Activated CD8-positive, alpha-beta memory T cell treated with anti-CD3 and anti-CD28 coated beads, Interleukin-2, amount 10 ng/mL, durations not matched to agents 7 days and 5 days (primary cell): ENCODE results near the gene LAMB4. TPM values are rescaled to one million over a fixed set of nuclear protein-coding genes. Genes with fewer than 3 reads are reported as not detected.
A peak's percentile ranks its signal among the peaks of the same experiment; 100 is the strongest.

Experiments used
- ATAC-seq: fragments of 150-1000 bp; cut with Tn5 transposase; one replicate; pipeline ENCODE4 v1.10.0; 2021; ENCODE audit warnings: moderate library complexity
- CTCF ChIA-PET: fragments of 350-600 bp; sonication (Branson Sonifier 250); formaldehyde crosslinking; loops from one replicate; lab custom pipeline; 2021; ENCODE audit warnings: antibody characterized with exemption; lab: Charles Lee
- DNase-seq: peaks from one replicate; pipeline ENCODE4 v3.0.0-alpha.2; 2020
- H3K27ac Mint-ChIP-seq: one replicate; pipeline ENCODE4 v1.8.0; 2021; ENCODE audit warnings: mild to moderate bottlenecking, mixed read lengths
- H3K27me3 Mint-ChIP-seq: one replicate; pipeline ENCODE4 v1.8.0; 2021; ENCODE audit warnings: mixed read lengths
- H3K36me3 Mint-ChIP-seq: one replicate; pipeline ENCODE4 v1.8.0; 2021; ENCODE audit warnings: mild to moderate bottlenecking, mixed read lengths
- H3K4me1 Mint-ChIP-seq: one replicate; pipeline ENCODE4 v1.8.0; 2021; ENCODE audit warnings: mixed read lengths
- H3K4me3 Mint-ChIP-seq: one replicate; pipeline ENCODE4 v1.8.0; 2021; ENCODE audit warnings: mild to moderate bottlenecking, moderate library complexity, mixed read lengths
- H3K9me3 Mint-ChIP-seq: one replicate; pipeline ENCODE4 v1.8.0; 2022; ENCODE audit warnings: low read depth, mixed read lengths
- total RNA-seq, 2 experiments: library from RNA; stranded (reverse); gene quantifications; one replicate each; pipeline ENCODE4 v1.2.3, GENCODE V29; 2021

LAMB4 gene
- total RNA-seq, 2 experiments from 2014 or later = not detected

DNA sequence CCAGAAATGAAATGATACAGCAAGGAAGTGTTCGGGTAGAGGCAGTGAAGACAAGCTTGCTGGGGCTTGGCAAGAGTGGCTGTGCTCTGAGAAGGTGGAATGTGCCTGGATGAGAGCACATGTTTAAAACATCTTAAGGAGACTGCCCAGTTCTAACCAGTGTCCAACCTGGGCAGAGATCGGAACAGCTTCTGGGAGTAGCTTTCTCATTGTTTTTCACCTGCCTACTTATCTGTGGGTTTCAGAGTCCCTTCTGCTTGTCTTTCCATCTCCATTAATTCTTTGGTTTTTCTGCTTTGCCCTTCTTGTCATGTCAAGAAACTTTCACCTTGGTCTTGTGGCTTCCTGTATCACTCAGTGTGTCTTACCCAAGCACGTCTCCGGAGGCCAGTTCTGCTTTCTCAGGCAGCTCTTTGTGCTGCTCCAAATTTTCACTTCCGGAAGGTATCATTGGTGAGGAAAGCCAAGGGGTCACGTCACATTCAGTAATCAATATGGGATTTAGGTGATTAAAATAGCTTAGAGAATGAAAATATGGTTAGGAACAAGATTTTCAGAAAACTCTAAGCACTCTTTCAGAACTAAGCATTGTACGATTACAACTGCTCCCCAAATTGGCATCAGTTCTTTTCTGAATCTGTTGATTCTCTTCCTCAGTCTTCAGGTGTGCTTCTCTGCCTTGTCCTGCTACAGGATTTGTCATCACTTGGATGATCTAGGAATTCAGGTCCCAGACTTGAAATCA lies 5.5 kb upstream of the LAMB4 start:
- Mint-ChIP-seq H3K27ac (peak overlapping the region; percentile 3), H3K9me3 (no peaks in the 10 kb centered on the region), H3K27me3 (peaks cover 73% of the 10 kb centered on the region), H3K36me3 (no peaks in the 10 kb centered on the region), H3K4me3 (no peak overlapping the region), H3K4me1 (peaks cover 18% of the 10 kb centered on the region)
- CTCF ChIA-PET = interaction anchor here (1.9 to 2.3 kb wide), 2 partner anchors 10 to 21 kb away, joined by 6 to 10 read pairs; no protein-coding TSS in a partner anchor
- peak; percentile 68 for DNase-seq
- peak; percentile 94 for ATAC-seq

GRCh38 chr7:108134486-108134885 lies 4.3 kb upstream of the LAMB4 start:
- Mint-ChIP-seq H3K27ac (no peak overlapping the region), H3K4me1 (peaks cover 18% of the 10 kb centered on the region)

GRCh38 chr7:108132551-108133265 lies 2.5 kb upstream of the LAMB4 start:
- H3K27me3 Mint-ChIP-seq = peaks cover 55% of the 10 kb centered on the region
- peaks cover 18% of the 10 kb centered on the region for H3K4me1 Mint-ChIP-seq
- no peak for DNase-seq
- H3K9me3 Mint-ChIP-seq = no peaks in the 10 kb centered on the region
- ATAC-seq = no peak
- H3K36me3 Mint-ChIP-seq = no peaks in the 10 kb centered on the region
- H3K4me3 Mint-ChIP-seq = no peak overlapping the region
- no peak overlapping the region for H3K27ac Mint-ChIP-seq
- CTCF ChIA-PET = interaction anchor here (0.7 to 2.1 kb wide), 2 partner anchors 14 kb away, joined by 3 to 6 read pairs; no protein-coding TSS in a partner anchor

More at GRCh38 chr7:108134486-108134885, 4.3 kb upstream of the LAMB4 start:
- no peak for ATAC-seq
- H3K27me3 Mint-ChIP-seq = peaks cover 70% of the 10 kb centered on the region
- H3K36me3 Mint-ChIP-seq = no peaks in the 10 kb centered on the region
- no peak for DNase-seq
- H3K9me3 Mint-ChIP-seq = no peaks in the 10 kb centered on the region
- no peak overlapping the region for H3K4me3 Mint-ChIP-seq
- CTCF ChIA-PET = interaction anchor here (2.1 to 2.3 kb wide), 2 partner anchors 12 to 20 kb away, joined by 6 read pairs; no protein-coding TSS in a partner anchor

DNA sequence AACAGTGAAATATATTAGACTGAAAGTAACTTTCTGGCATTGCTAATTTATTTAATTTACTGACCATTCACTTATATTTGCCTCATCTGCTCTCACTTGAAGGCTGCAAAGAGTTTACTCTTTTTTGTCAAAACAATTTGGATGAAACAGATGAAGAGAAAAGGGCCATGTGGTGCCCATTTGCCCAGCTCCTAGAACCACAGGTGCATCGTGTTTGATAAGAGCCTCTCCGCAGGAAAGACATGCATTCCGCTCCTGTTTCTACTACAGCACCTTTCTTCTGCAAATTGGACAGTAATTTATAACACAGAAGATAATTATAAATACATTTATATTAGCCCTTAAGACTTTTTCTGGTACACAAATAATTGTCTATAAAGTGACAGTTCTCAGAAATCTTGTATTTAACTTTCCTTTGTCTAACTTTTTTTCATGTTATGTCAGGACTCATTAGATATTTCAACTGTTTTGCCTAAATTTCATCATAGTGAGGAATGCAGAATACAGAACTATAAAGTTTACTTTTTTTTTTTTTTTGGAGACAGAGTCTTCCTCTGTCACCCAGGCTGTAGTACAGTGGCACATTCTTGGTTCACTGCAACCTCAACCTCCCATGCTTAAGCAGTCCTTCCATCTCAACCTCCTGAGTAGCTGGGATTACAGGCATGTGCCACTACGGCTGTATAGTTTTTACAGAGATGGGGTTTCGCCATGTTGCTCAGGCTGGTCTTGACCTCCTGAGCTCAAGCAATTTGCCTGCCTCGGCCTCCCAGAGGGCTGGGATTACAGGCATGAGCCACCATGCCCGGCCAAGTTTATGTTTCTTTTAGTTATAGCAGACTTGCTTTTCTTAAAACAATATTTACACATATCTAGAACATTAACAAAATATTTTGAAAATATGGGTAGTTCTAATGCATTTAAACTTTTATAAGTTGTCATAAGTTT lies 869 bp downstream of the LAMB4 start:
- DNase-seq (no peak), ATAC-seq (no peak)
- Mint-ChIP-seq H3K27me3 (peaks cover 37% of the 10 kb centered on the region), H3K27ac (no peak overlapping the region), H3K4me1 (no peaks in the 10 kb centered on the region), H3K9me3 (no peaks in the 10 kb centered on the region), H3K4me3 (no peak overlapping the region), H3K36me3 (no peaks in the 10 kb centered on the region)
- CTCF ChIA-PET = no interaction called here

DNA sequence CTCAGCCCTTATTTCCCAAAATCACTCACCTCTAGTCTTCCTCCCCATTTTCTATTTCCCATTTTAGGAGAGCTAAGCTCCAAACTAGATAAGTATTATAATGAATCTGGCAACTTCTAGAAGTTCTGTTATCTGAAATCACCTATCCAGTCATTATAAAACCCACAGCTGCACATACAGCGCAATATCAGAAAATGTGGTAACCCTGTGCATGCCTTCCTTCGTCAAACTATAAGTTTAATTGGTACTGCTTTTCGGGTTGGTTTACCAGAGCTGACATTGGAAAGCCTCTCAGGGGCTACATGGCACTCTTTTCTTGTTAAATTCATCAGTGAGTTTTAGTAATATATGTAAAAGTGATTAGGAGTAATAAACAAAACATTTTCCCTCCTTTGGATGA lies 1.6 kb downstream of the LAMB4 start:
- no peaks in the 10 kb centered on the region for H3K4me1 Mint-ChIP-seq
- no peak overlapping the region for H3K4me3 Mint-ChIP-seq
- no peak for DNase-seq
- no peak for ATAC-seq
- CTCF ChIA-PET = no interaction called here
- H3K27ac Mint-ChIP-seq = no peak overlapping the region
- peaks cover 29% of the 10 kb centered on the region for H3K27me3 Mint-ChIP-seq
- no peaks in the 10 kb centered on the region for H3K9me3 Mint-ChIP-seq
- H3K36me3 Mint-ChIP-seq = no peaks in the 10 kb centered on the region

GRCh38 chr7:108127461-108127860 lies 2.7 kb downstream of the LAMB4 start:
- H3K4me1 Mint-ChIP-seq = no peaks in the 10 kb centered on the region
- no peak overlapping the region for H3K4me3 Mint-ChIP-seq
- CTCF ChIA-PET = no interaction called here
- H3K36me3 Mint-ChIP-seq = no peaks in the 10 kb centered on the region
- no peak for DNase-seq
- no peak for ATAC-seq
- no peak overlapping the region for H3K27ac Mint-ChIP-seq
- no peaks in the 10 kb centered on the region for H3K9me3 Mint-ChIP-seq
- peaks cover 25% of the 10 kb centered on the region for H3K27me3 Mint-ChIP-seq

- no peak overlapping the region for H3K27ac Mint-ChIP-seq
- DNase-seq (no peak), ATAC-seq (no peak)
- H3K27me3 Mint-ChIP-seq = peaks cover 14% of the 10 kb centered on the region
- CTCF ChIA-PET = interaction anchor here (2.4 kb wide), 1 partner anchor 21 kb away, joined by 5 read pairs; no protein-coding TSS in a partner anchor
- no peaks in the 10 kb centered on the region for H3K36me3 Mint-ChIP-seq
- no peaks in the 10 kb centered on the region for H3K9me3 Mint-ChIP-seq
- no peaks in the 10 kb centered on the region for H3K4me1 Mint-ChIP-seq
- H3K4me3 Mint-ChIP-seq = no peak overlapping the region
These were observed 5.3 kb downstream of the LAMB4 start for GRCh38 chr7:108124820-108125219.

GRCh38 chr7:108122181-108122580 lies 8.0 kb downstream of the LAMB4 start:
- CTCF ChIA-PET = interaction anchor here (1.0 kb wide), 1 partner anchor 23 kb away, joined by 4 read pairs; no protein-coding TSS in a partner anchor
- no peak overlapping the region for H3K27ac Mint-ChIP-seq
- H3K9me3 Mint-ChIP-seq = no peaks in the 10 kb centered on the region
- H3K4me1 Mint-ChIP-seq = no peaks in the 10 kb centered on the region
- H3K4me3 Mint-ChIP-seq = no peak overlapping the region
- H3K27me3 Mint-ChIP-seq = peaks cover 17% of the 10 kb centered on the region
- DNase-seq (no peak), ATAC-seq (no peak)
- H3K36me3 Mint-ChIP-seq = no peaks in the 10 kb centered on the region

GRCh38 chr7:108120933-108121332 lies 9.2 kb downstream of the LAMB4 start:
- Mint-ChIP-seq H3K36me3 (no peaks in the 10 kb centered on the region), H3K9me3 (no peaks in the 10 kb centered on the region), H3K27me3 (peaks cover 17% of the 10 kb centered on the region), H3K27ac (no peak overlapping the region), H3K4me3 (no peak overlapping the region), H3K4me1 (no peaks in the 10 kb centered on the region)
- no peak for ATAC-seq
- CTCF ChIA-PET = no interaction called here
- no peak for DNase-seq

DNA sequence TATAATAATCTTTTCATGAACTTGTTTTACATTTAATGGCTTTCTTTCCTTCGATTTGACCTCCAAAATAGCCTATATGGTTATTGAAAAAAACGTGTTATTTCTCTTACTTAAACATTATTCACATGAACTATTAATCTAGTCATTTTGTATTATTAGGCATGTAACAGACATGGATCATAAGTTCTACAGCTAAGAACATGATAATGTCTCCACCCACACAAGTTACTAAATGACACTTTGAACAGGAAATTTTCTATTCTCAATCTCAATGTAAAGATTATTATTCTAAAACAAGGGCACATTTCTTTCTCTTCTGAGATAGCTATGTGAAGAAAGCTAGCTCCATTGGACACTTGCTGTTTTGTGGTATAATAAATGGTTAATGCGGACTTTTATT lies 10.0 kb downstream of the LAMB4 start:
- DNase-seq (no peak), ATAC-seq (no peak)
- H3K4me1 Mint-ChIP-seq = no peaks in the 10 kb centered on the region
- H3K9me3 Mint-ChIP-seq = no peaks in the 10 kb centered on the region
- CTCF ChIA-PET = no interaction called here
- no peak overlapping the region for H3K27ac Mint-ChIP-seq
- no peaks in the 10 kb centered on the region for H3K36me3 Mint-ChIP-seq
- H3K27me3 Mint-ChIP-seq = peaks cover 17% of the 10 kb centered on the region
- H3K4me3 Mint-ChIP-seq = no peak overlapping the region

DNA sequence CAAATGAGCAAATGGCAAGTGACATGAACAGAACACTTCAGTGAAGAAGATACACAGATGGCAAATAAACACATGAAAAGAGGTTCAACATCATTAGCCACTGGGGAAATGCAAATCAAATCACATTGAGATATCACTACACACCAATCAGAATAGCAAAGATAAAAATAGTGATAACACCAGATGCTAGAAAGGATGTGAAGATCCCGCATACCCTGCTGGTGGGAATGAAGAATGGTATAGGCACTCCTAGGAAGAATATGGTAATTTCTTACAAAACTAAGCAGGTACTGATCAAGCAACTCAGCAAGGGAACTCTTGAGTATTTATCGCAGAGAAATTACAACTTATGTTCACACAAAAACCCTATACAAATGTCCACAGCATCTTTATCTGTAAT lies 11.2 kb downstream of the LAMB4 start:
- H3K36me3 Mint-ChIP-seq = no peaks in the 10 kb centered on the region
- no peak for ATAC-seq
- DNase-seq = no peak
- H3K27me3 Mint-ChIP-seq = peaks cover 17% of the 10 kb centered on the region
- H3K4me3 Mint-ChIP-seq = no peak overlapping the region
- H3K4me1 Mint-ChIP-seq = no peaks in the 10 kb centered on the region
- no peak overlapping the region for H3K27ac Mint-ChIP-seq
- no peaks in the 10 kb centered on the region for H3K9me3 Mint-ChIP-seq
- CTCF ChIA-PET = interaction anchor here (1.0 kb wide), 1 partner anchor 14 kb away, joined by 3 read pairs; no protein-coding TSS in a partner anchor

- no peak overlapping the region for H3K4me3 Mint-ChIP-seq
- no peaks in the 10 kb centered on the region for H3K36me3 Mint-ChIP-seq
- ATAC-seq (no peak), DNase-seq (no peak)
- no peaks in the 10 kb centered on the region for H3K9me3 Mint-ChIP-seq
- H3K27me3 Mint-ChIP-seq = peaks cover 6% of the 10 kb centered on the region
- H3K4me1 Mint-ChIP-seq = no peaks in the 10 kb centered on the region
- H3K27ac Mint-ChIP-seq = no peak overlapping the region
- CTCF ChIA-PET = interaction anchor here (1.1 to 3.0 kb wide), 3 partner anchors 21 to 34 kb away, joined by 3 to 25 read pairs (median 6); no protein-coding TSS in a partner anchor
These were observed 15.9 kb downstream of the LAMB4 start for GRCh38 chr7:108114117-108114841.
